A673 (cell line): ENCODE measurements around the gene PELI2. TPM values are rescaled to one million over a fixed set of nuclear protein-coding genes. Genes with fewer than 3 reads are reported as not detected.

Experiments
- BruUV-seq: library from RNA; stranded (reverse); fragments of 400-500 nt; replicated peaks from 2 replicates; lab custom pipeline; 2021; lab: Mats Ljungman, UMichigan
- CTCF ChIA-PET: fragments of 300-600 bp; sonication (Branson Sonifier 250); formaldehyde crosslinking; loops from one replicate; lab custom pipeline; 2022; ENCODE audit warnings: antibody characterized with exemption; lab: Charles Lee
- POLR2A ChIA-PET: fragments of 300-600 bp; sonication (Branson Sonifier 250); formaldehyde crosslinking; loops from one replicate; lab custom pipeline; 2022; ENCODE audit warnings: antibody characterized with exemption; ENCODE audit not compliant: low non-redundant PET; lab: Charles Lee
- DNase-seq: peaks from one replicate; pipeline ENCODE4 v3.0.0-alpha.2; 2015; ENCODE audit warnings: low spot score
- H3K27ac ChIP-seq: fragments of 200-600 bp; sonication (generic); 2 replicates; pipeline ENCODE4 v1.5.1; 2016; ENCODE audit warnings: mixed run types, low read depth, mild to moderate bottlenecking, mixed read lengths, antibody characterized with exemption, low read length; ENCODE audit not compliant: poor library complexity, severe bottlenecking
- H3K27me3 ChIP-seq: fragments of 200-600 bp; sonication (generic); replicated peaks from 2 replicates; pipeline ENCODE4 v1.6.1; 2017; ENCODE audit warnings: mixed run types, low read depth, mild to moderate bottlenecking, mixed read lengths, antibody characterized with exemption, low read length; ENCODE audit not compliant: insufficient read depth, poor library complexity
- H3K36me3 ChIP-seq: fragments of 200-600 bp; sonication (generic); 2 replicates; pipeline ENCODE4 v1.6.1; 2016; ENCODE audit warnings: mixed run types, mild to moderate bottlenecking, mixed read lengths, antibody characterized with exemption, low read length; ENCODE audit not compliant: insufficient read depth, poor library complexity, severe bottlenecking
- H3K4me1 ChIP-seq: fragments of 200-600 bp; sonication (generic); 2 replicates; pipeline ENCODE4 v1.6.1; 2017; ENCODE audit warnings: mixed run types, mild to moderate bottlenecking, mixed read lengths, antibody characterized with exemption, low read length; ENCODE audit not compliant: insufficient read depth, poor library complexity, severe bottlenecking
- H3K4me3 ChIP-seq: fragments of 200-600 bp; sonication (generic); 2 replicates; pipeline ENCODE4 v1.5.1; 2016; ENCODE audit warnings: low read depth, mixed run types, mild to moderate bottlenecking, mixed read lengths, low read length; ENCODE audit not compliant: poor library complexity, severe bottlenecking
- H3K9me3 ChIP-seq: fragments of 200-600 bp; sonication (generic); 2 replicates; pipeline ENCODE4 v1.6.1; 2016; ENCODE audit warnings: mixed run types, low read depth, mild to moderate bottlenecking, mixed read lengths, antibody characterized with exemption, low read length; ENCODE audit not compliant: poor library complexity, severe bottlenecking
- EZH2 ChIP-seq: fragments of 200-600 bp; sonication (generic); IDR thresholded peaks from 2 replicates; pipeline ENCODE4 v1.6.1; 2017; ENCODE audit warnings: borderline replicate concordance, low read depth, mild to moderate bottlenecking, mixed read lengths, antibody characterized with exemption, low read length; ENCODE audit not compliant: poor library complexity, severe bottlenecking
- intact Hi-C: fragments of 100-400 bp; cut with micrococcal nuclease; formaldehyde crosslinking; loops from one replicate; pipeline ENCODE4 v1.10.0; 2022; ENCODE audit not compliant: unreplicated experiment
- total RNA-seq: library from RNA; stranded (reverse); gene quantifications from 2 replicates; pipeline ENCODE4 v1.2.3, GENCODE V29; 2021
- TF ChIP-seq, protein P1 (sequence below): fragments of 300-800, 200-600 bp; sonication (generic); conservative IDR thresholded peaks from 2 replicates; pipeline ENCODE4 v1.5.1; 2017; ENCODE audit warnings: low read depth, mild to moderate bottlenecking, antibody characterized with exemption, low read length, moderate library complexity, mixed read lengths

PELI2 gene
- total RNA-seq, 1 experiment from 2014 or later, result 5.5 TPM

DNA sequence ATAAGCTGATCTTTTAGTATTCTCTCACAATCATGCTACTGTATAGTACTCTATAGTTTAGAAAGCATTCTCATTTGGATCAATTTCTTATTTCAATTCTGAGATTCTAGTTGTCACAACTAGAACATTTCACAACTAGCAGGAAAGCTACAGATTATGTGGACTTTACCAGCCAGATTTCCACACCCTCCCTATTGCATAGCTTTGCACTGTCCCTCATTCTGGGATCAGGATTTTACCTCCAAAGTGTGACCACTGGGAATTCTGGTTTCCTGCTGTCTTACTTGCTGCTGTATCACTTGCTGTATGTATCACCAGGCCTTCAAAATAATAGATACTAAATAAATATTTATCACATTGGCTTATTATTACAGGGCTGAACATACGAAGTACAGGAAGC, 10.2 kb upstream of the PELI2 start:
- H3K27me3 ChIP-seq, result peaks cover 12% of the 10 kb centered on the region
- BruUV-seq, result no TSS peak

DNA sequence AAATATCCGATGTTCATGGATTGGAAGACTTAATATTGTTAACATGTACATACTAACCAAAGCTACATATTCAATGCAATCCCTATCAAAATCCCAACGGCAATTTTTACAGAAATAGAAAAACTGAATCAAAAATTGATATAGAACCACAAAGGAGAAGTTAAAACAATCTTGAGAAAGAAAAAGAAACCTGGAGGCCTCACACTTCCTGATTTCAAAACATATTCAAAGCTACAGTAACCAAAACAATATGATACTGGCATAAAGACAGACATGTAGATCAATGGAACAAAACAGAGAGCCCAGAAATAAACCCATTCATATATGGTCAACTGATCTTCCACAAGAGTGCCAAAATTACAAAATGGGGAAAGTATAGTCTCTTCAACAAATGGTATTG, 5.4 kb upstream of the PELI2 start:
- Histone ChIP-seq H3K36me3 (no peaks in the 10 kb centered on the region), H3K27ac (no peak overlapping the region), H3K27me3 (peaks cover 21% of the 10 kb centered on the region), H3K4me1 (no peaks in the 10 kb centered on the region), H3K9me3 (no peaks in the 10 kb centered on the region), H3K4me3 (no peak overlapping the region)
- POLR2A ChIA-PET, result no interaction called here
- CTCF ChIA-PET, result no interaction called here
- intact Hi-C loops, result loop anchor here (10.0 kb wide), 1 partner anchor 232 kb away; no protein-coding TSS in a partner anchor
- no TSS peak for BruUV-seq
- no peak for DNase-seq
- no peak for TF ChIP-seq EZH2
- TF ChIP-seq, protein P1, sequence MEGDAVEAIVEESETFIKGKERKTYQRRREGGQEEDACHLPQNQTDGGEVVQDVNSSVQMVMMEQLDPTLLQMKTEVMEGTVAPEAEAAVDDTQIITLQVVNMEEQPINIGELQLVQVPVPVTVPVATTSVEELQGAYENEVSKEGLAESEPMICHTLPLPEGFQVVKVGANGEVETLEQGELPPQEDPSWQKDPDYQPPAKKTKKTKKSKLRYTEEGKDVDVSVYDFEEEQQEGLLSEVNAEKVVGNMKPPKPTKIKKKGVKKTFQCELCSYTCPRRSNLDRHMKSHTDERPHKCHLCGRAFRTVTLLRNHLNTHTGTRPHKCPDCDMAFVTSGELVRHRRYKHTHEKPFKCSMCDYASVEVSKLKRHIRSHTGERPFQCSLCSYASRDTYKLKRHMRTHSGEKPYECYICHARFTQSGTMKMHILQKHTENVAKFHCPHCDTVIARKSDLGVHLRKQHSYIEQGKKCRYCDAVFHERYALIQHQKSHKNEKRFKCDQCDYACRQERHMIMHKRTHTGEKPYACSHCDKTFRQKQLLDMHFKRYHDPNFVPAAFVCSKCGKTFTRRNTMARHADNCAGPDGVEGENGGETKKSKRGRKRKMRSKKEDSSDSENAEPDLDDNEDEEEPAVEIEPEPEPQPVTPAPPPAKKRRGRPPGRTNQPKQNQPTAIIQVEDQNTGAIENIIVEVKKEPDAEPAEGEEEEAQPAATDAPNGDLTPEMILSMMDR, result no peak

More for the DNA sequence above, 10.2 kb upstream of the PELI2 start:
- ChIA-PET CTCF (no interaction called here), POLR2A (no interaction called here)
- no peak overlapping the region for H3K27ac ChIP-seq
- intact Hi-C loops, result no loop called here
- TF ChIP-seq EZH2, result no peak
- TF ChIP-seq, protein P1, result no peak
- no peaks in the 10 kb centered on the region for H3K36me3 ChIP-seq
- no peaks in the 10 kb centered on the region for H3K4me1 ChIP-seq
- DNase-seq, result no peak
- H3K9me3 ChIP-seq, result no peaks in the 10 kb centered on the region
- H3K4me3 ChIP-seq, result no peak overlapping the region

DNA sequence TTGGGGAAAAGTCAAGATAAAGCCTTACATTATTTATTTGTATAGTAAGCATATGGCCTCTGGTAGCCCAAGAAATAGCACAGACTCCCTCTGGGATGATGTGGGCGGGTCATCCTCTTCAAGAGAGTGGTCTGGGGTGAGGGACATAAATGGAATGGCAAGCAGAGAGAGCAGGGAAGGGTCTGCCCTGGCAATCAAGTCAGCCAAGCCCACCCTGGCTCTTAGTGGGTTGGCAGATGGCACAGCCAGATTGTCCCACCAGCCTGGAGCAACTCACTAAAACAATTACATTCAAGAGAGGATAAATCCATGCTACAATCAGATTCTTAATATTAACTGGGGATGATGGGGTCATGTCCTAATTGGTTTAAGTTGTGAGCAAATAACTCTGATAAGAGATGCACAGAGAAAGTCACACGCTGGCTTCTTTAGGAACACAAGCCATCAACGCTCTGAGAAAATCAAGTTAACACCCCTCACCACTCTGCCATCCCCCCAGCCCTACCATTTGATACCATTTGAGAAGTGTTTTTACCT, 2.8 kb upstream of the PELI2 start:
- POLR2A ChIA-PET, result no interaction called here
- Histone ChIP-seq H3K9me3 (no peaks in the 10 kb centered on the region), H3K4me1 (peaks cover 10% of the 10 kb centered on the region), H3K36me3 (no peaks in the 10 kb centered on the region), H3K27ac (no peak overlapping the region), H3K27me3 (peaks cover 31% of the 10 kb centered on the region), H3K4me3 (no peak overlapping the region)
- intact Hi-C loops, result loop anchor here (5.0 to 10.0 kb wide), 2 partner anchors 229 to 398 kb away; no protein-coding TSS in a partner anchor
- CTCF ChIA-PET, result no interaction called here
- no peak for DNase-seq
- BruUV-seq, result no TSS peak
- TF ChIP-seq, protein P1, result no peak
- no peak for TF ChIP-seq EZH2
